DND-41 (cell line): Measurements from ENCODE around the gene TBC1D1.

ENCODE experiments used
- ATAC-seq: fragments of 200-7000 bp; cut with Tn5 transposase; 3 replicates; pipeline ENCODE4 v1.9.1; 2021; ENCODE audit warnings: low read depth; ENCODE audit not compliant: insufficient read depth
- DNase-seq: peaks from one replicate; pipeline ENCODE4 v3.0.0-alpha.2; 2020
- H2AFZ ChIP-seq: 2 replicates; pipeline ENCODE4 v1.6.0; 2012; ENCODE audit warnings: low read depth, low read length
- H3K27ac ChIP-seq: 2 replicates; pipeline ENCODE4 v1.5.1; 2012; ENCODE audit warnings: low read length, inconsistent platforms
- H3K27me3 ChIP-seq: fragments of 200-600 bp; sonication (generic); 2 replicates; pipeline ENCODE4 v1.6.0; 2012; ENCODE audit warnings: low read length, mild to moderate bottlenecking, inconsistent platforms; ENCODE audit not compliant: insufficient read depth, poor library complexity
- H3K36me3 ChIP-seq: 2 replicates; pipeline ENCODE4 v1.5.1; 2012; ENCODE audit warnings: low read length, inconsistent platforms; ENCODE audit not compliant: insufficient read depth
- H3K4me1 ChIP-seq: 2 replicates; pipeline ENCODE4 v1.5.1; 2012; ENCODE audit warnings: mild to moderate bottlenecking, low read length; ENCODE audit not compliant: insufficient read depth
- H3K4me2 ChIP-seq: 2 replicates; pipeline ENCODE4 v1.6.0; 2012; ENCODE audit warnings: mild to moderate bottlenecking, moderate library complexity, low read length, inconsistent platforms; ENCODE audit not compliant: insufficient read depth
- H3K4me3 ChIP-seq, 2 experiments: fragments of 200-600 bp in 1 of 2; shearing (Covaris generic) in 1 of 2; 2 replicates each; pipeline ENCODE4 v1.5.1; 2012 to 2016; ENCODE audit warnings: inconsistent platforms in 2 of 2, low read length in 2 of 2, mild to moderate bottlenecking in 2 of 2, low read depth in 1 of 2, moderate library complexity in 1 of 2
- H3K79me2 ChIP-seq: 2 replicates; pipeline ENCODE4 v1.6.0; 2012; ENCODE audit warnings: low read length, inconsistent platforms; ENCODE audit not compliant: insufficient read depth
- H3K9ac ChIP-seq: 2 replicates; pipeline ENCODE4 v1.6.0; 2012; ENCODE audit warnings: low read depth, mild to moderate bottlenecking, inconsistent platforms, low read length, moderate library complexity
- H3K9me3 ChIP-seq: 2 replicates; pipeline ENCODE4 v1.5.1; 2012; ENCODE audit warnings: low read length, moderate library complexity, mild to moderate bottlenecking, inconsistent platforms; ENCODE audit not compliant: insufficient read depth, severe bottlenecking
- H4K20me1 ChIP-seq: 2 replicates; pipeline ENCODE4 v1.6.0; 2012; ENCODE audit warnings: low read length; ENCODE audit not compliant: insufficient read depth
- EZH2 ChIP-seq: IDR thresholded peaks from 3 replicates; pipeline ENCODE4 v1.6.1; 2012; ENCODE audit warnings: borderline replicate concordance, low read depth, mild to moderate bottlenecking, moderate library complexity, low read length, inconsistent platforms; ENCODE audit not compliant: severe bottlenecking
- TF ChIP-seq, protein P1 (sequence below): IDR thresholded peaks from 2 replicates; pipeline ENCODE4 v1.5.1; 2012; ENCODE audit warnings: borderline replicate concordance, low read length, moderate library complexity, mild to moderate bottlenecking; ENCODE audit not compliant: poor library complexity, severe bottlenecking; ENCODE audit errors: extremely low read depth

Gene TBC1D1

DNA sequence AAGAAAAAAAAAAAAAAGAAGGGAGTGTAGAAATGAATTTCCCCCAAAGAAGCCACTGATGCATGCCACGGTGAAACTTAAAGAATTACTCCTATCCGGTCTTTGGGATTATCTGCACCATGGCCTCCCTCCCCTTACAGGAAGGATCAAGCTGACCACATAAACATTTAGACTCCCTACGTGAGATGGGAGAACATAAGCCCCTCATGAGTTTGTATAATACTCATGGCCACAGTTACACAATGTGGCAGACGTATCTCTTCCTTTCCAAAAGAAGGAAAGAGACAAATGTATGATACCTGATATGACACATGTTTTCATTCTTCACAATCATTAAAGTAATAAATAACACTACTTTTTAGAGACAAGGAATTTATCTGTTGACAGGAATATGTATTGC, 66.1 kb downstream of the TBC1D1 start:
- H4K20me1 ChIP-seq = no peaks in the 10 kb centered on the region
- no peak overlapping the region for H3K4me3 ChIP-seq
- no peaks in the 10 kb centered on the region for H3K27me3 ChIP-seq
- no peak for ATAC-seq
- H3K4me1 ChIP-seq = no peaks in the 10 kb centered on the region
- H3K4me2 ChIP-seq = no peak overlapping the region
- H2AFZ ChIP-seq = no peak overlapping the region
- DNase-seq = no peak
- H3K9ac ChIP-seq = no peak overlapping the region
- H3K9me3 ChIP-seq = no peaks in the 10 kb centered on the region
- no peaks in the 10 kb centered on the region for H3K79me2 ChIP-seq
- H3K27ac ChIP-seq = no peak overlapping the region
- H3K36me3 ChIP-seq = peaks cover 2% of the 10 kb centered on the region; the same call in 1 of the 2 replicates
- TF ChIP-seq, protein P1, sequence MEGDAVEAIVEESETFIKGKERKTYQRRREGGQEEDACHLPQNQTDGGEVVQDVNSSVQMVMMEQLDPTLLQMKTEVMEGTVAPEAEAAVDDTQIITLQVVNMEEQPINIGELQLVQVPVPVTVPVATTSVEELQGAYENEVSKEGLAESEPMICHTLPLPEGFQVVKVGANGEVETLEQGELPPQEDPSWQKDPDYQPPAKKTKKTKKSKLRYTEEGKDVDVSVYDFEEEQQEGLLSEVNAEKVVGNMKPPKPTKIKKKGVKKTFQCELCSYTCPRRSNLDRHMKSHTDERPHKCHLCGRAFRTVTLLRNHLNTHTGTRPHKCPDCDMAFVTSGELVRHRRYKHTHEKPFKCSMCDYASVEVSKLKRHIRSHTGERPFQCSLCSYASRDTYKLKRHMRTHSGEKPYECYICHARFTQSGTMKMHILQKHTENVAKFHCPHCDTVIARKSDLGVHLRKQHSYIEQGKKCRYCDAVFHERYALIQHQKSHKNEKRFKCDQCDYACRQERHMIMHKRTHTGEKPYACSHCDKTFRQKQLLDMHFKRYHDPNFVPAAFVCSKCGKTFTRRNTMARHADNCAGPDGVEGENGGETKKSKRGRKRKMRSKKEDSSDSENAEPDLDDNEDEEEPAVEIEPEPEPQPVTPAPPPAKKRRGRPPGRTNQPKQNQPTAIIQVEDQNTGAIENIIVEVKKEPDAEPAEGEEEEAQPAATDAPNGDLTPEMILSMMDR = no peak
- TF ChIP-seq EZH2 = no peak

- no peaks in the 10 kb centered on the region for H3K79me2 ChIP-seq
- H3K4me3 ChIP-seq = no peak overlapping the region
- H3K9ac ChIP-seq = no peak overlapping the region
- H3K4me2 ChIP-seq = no peak overlapping the region
- H3K27ac ChIP-seq = no peak overlapping the region
- DNase-seq (no peak), ATAC-seq (no peak)
- H3K4me1 ChIP-seq = no peaks in the 10 kb centered on the region
- no peaks in the 10 kb centered on the region for H3K36me3 ChIP-seq
- H4K20me1 ChIP-seq = no peaks in the 10 kb centered on the region
- H2AFZ ChIP-seq = no peak overlapping the region
- TF ChIP-seq, protein P1 = no peak
- TF ChIP-seq EZH2 = no peak
- H3K9me3 ChIP-seq = no peaks in the 10 kb centered on the region
- no peaks in the 10 kb centered on the region for H3K27me3 ChIP-seq
These were observed 68.0 kb downstream of the TBC1D1 start for GRCh38 chr4:37958932-37959331.

DNA sequence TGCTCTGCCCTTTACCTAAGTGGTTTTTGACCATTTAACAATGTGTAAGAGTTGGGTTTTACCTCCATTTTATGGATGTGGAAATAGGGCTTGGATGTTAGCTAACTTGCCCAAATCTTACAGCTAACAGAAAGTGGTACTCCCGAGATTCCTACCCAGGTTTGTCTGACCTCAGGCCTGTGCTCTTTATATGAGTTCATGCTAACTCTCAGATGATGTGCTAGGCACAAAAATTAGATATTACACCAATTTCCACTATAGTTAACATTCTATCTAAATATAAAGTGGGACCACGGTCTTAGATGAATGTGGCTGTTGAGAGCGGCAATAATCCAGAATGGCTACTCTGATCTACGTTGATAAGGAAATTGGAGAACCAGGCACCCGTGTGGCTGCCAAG, 69.2 kb downstream of the TBC1D1 start, which contains the start of gene PTTG2:
Gene PTTG2 (plus strand): TSS at position 301 of the 400 bp plus-strand sequence. CDS start 37 bp downstream, at position 338.
- DNase-seq (no peak), ATAC-seq (no peak)
- TF ChIP-seq, protein P1 = no peak
- no peak for TF ChIP-seq EZH2
- H3K9me3 ChIP-seq = no peaks in the 10 kb centered on the region
- no peak within 1 kb of the TSS for H2AFZ ChIP-seq
- H3K79me2 ChIP-seq = no peaks in the 10 kb centered on the region
- no peaks in the 10 kb centered on the region for H3K4me1 ChIP-seq
- H3K4me2 ChIP-seq = no peak within 1 kb of the TSS
- H3K27ac ChIP-seq = no peak within 1 kb of the TSS
- H4K20me1 ChIP-seq = no peaks in the 10 kb centered on the region
- H3K9ac ChIP-seq = no peak within 1 kb of the TSS
- no peaks in the 10 kb centered on the region for H3K27me3 ChIP-seq
- no peaks in the 10 kb centered on the region for H3K36me3 ChIP-seq
- no peak within 1 kb of the TSS for H3K4me3 ChIP-seq
